H1 (cell line): ENCODE results near the gene FAS. TPM values are rescaled to one million over a fixed set of nuclear protein-coding genes. Genes with fewer than 3 reads are reported as not detected.

Experiments used
- ASH2L ChIP-seq: fragments of 200-600, 300-600 bp; sonication (generic); IDR thresholded peaks from one replicate; pipeline ENCODE4 v1.7.1; 2017; ENCODE audit warnings: low read length
- CHD1 ChIP-seq: IDR thresholded peaks from 2 replicates; pipeline ENCODE4 v1.6.1; 2012; ENCODE audit warnings: low read depth, low read length, improper control_type of control experiment
- KDM5A ChIP-seq: fragments of 200-600 bp; IDR thresholded peaks from 2 replicates; pipeline ENCODE4 v1.7.1; 2012; ENCODE audit warnings: mild to moderate bottlenecking, low read length, inconsistent platforms, mixed read lengths
- MAFK ChIP-seq: IDR thresholded peaks from 2 replicates; pipeline ENCODE4 v1.6.1; 2012; ENCODE audit warnings: low read depth, mild to moderate bottlenecking, improper control_type of control experiment, low read length
- POU5F1 ChIP-seq: IDR thresholded peaks from 2 replicates; pipeline ENCODE4 v1.6.1; 2011; ENCODE audit warnings: low read depth, mild to moderate bottlenecking, low read length, moderate library complexity
- RAD21 ChIP-seq, 2 experiments: IDR thresholded peaks in 1 of 2; conservative IDR thresholded peaks in 1 of 2; 2 replicates each; pipeline ENCODE4 v1.6.1; 2011; ENCODE audit warnings: low read depth in 2 of 2, low read length in 2 of 2, improper control_type of control experiment in 1 of 2, inconsistent platforms in 1 of 2, mild to moderate bottlenecking in 1 of 2, moderate library complexity in 1 of 2
- RXRA ChIP-seq: IDR thresholded peaks from 2 replicates; pipeline ENCODE4 v1.6.1; 2011; ENCODE audit warnings: low read depth, mild to moderate bottlenecking, low read length, moderate library complexity; ENCODE audit not compliant: insufficient read depth
- SIN3A ChIP-seq, 2 experiments: IDR thresholded peaks in 1 of 2; conservative IDR thresholded peaks in 1 of 2; 2 replicates each; pipeline ENCODE4 v1.6.1; 2011 to 2012; ENCODE audit warnings: low read length in 2 of 2, improper control_type of control experiment in 1 of 2, low read depth in 1 of 2, mild to moderate bottlenecking in 1 of 2
- SP2 ChIP-seq: IDR thresholded peaks from 2 replicates; pipeline ENCODE4 v1.6.1; 2012; ENCODE audit warnings: mild to moderate bottlenecking, low read length, inconsistent platforms
- polyA plus RNA-seq, 7 experiments: library from polyadenylated mRNA; depleted of rRNA in 3 of 7; stranded (reverse) in 5 of 7; unstranded in 2 of 7; fragments of >200 nt in 5 of 7; fragments of 200-250 nt in 2 of 7; gene quantifications; 1 replicate in 5 of 7; 2 replicates in 1 of 7; 4 replicates in 1 of 7; pipeline versions ENCODE4 v1.2.1 to v1.2.3, GENCODE V29; 2011 to 2013; ENCODE audit warnings: missing spikeins in 2 of 7, mixed read lengths in 2 of 7
- total RNA-seq: library from RNA; stranded (reverse); fragmentation: NEBNext Ultra II Directional; extraction: Animal tissue kit (Norgen Biotek cat#: 25700); gene quantifications from 2 replicates; pipeline ENCODE4 v1.2.1, GENCODE V29; 2021

FAS gene
- total and polyA plus RNA-seq, 2 of the 8 experiments (the other 6 are each of a cell fraction or from before 2014, with no cell fraction given), result 4.0 to 6.7 TPM

DNA sequence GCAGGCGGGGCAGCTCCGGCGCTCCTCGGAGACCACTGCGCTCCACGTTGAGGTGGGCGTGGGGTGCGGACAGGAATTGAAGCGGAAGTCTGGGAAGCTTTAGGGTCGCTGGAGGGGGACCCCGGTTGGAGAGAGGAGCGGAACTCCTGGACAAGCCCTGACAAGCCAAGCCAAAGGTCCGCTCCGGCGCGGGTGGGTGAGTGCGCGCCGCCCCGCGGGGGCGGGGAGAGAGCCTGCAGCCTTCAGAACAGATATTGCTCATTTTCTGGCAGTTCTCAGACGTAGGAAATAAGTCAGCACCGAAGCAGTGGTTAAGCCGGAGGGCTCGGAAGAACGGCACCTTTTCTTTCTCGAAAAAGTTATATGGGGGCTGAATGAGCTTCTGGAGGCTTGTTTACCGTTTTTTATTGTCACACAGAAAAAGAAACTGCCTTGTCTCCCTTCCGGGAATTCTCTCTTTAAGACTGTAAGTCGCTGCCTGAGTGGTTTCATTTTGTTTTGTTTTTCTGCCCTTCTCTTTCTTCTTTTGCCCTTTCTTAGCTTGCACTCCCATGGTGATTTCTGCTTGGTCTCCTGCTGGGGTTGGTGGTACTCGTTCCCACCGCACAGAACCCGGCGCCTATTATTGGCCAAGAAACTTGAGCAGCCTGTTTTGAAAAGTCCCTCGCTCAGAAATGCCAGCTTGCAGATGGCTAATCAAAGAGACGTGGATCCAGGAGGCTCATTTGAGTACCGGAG is 732 bp downstream of the FAS start (continued):
- TF ChIP-seq CHD1 (no peak), RXRA (no peak), POU5F1 (no peak), SIN3A (conservative IDR thresholded peaks at IDR 0.05 in 1 of 2, IDR thresholded peaks at IDR 0.05 in 1 of 2; ENCODE audit: low read depth in 1 of 2, low read length in 2 of 2) (0 out of 4 replicates have a peak, but pooled peaks of 1 of the 2 experiments have one; percentile 10), ASH2L (peak; percentile 43), RAD21 (IDR thresholded peaks at IDR 0.05 in 1 of 2, conservative IDR thresholded peaks at IDR 0.05 in 1 of 2; ENCODE audit: low read depth in 2 of 2, low read length in 2 of 2) (no peak), KDM5A (no peak), SP2 (no peak), MAFK (no peak)
